OCI-LY7 (cell line): Measurements from ENCODE around the gene MDGA2. TPM values are rescaled to one million over a fixed set of nuclear protein-coding genes. Genes with fewer than 3 reads are reported as not detected.

Source experiments
- BruUV-seq: library from RNA; stranded (reverse); fragments of 400-500 nt; replicated peaks from 2 replicates; lab custom pipeline; 2021; lab: Mats Ljungman, UMichigan
- CTCF ChIA-PET: fragments of 300-600 bp; sonication (Branson Sonifier 250); formaldehyde crosslinking; loops from one replicate; lab custom pipeline; 2022; ENCODE audit warnings: antibody characterized with exemption; ENCODE audit not compliant: unreplicated experiment; lab: Charles Lee
- POLR2A ChIA-PET: fragments of 300-600 bp; sonication (Branson Sonifier 250); formaldehyde crosslinking; loops from one replicate; lab custom pipeline; 2022; ENCODE audit warnings: antibody characterized with exemption; lab: Charles Lee
- DNase-seq: peaks from one replicate; pipeline ENCODE4 v3.0.0-alpha.2; 2015; ENCODE audit warnings: low spot score
- H2AFZ ChIP-seq: fragments of 200-600 bp; sonication (generic), shearing (Covaris generic); 2 replicates; pipeline ENCODE4 v1.6.1; 2014; ENCODE audit warnings: mild to moderate bottlenecking, antibody characterized with exemption, low read length, moderate library complexity
- H3K27ac ChIP-seq: fragments of 200-600 bp; sonication (generic); 2 replicates; pipeline ENCODE4 v1.5.1; 2014; ENCODE audit warnings: mixed run types, low read depth, mild to moderate bottlenecking, moderate library complexity, low read length, inconsistent platforms; ENCODE audit not compliant: poor library complexity, severe bottlenecking
- H3K36me3 ChIP-seq: fragments of 200-600 bp; sonication (generic); 2 replicates; pipeline ENCODE4 v1.6.1; 2014; ENCODE audit warnings: mild to moderate bottlenecking, antibody characterized with exemption, low read length, moderate library complexity, mixed read lengths; ENCODE audit not compliant: insufficient read depth
- H3K4me1 ChIP-seq: fragments of 200-600 bp; sonication (generic); 2 replicates; pipeline ENCODE4 v1.5.1; 2014; ENCODE audit warnings: mild to moderate bottlenecking, low read length; ENCODE audit not compliant: insufficient read depth, poor library complexity, severe bottlenecking
- H3K4me2 ChIP-seq: fragments of 200-600 bp; sonication (generic); 2 replicates; pipeline ENCODE4 v1.6.1; 2014; ENCODE audit warnings: mild to moderate bottlenecking, low read length
- H3K4me3 ChIP-seq: fragments of 200-600 bp; sonication (generic); 2 replicates; pipeline ENCODE4 v1.5.1; 2014; ENCODE audit warnings: mild to moderate bottlenecking, low read depth, low read length; ENCODE audit not compliant: poor library complexity, severe bottlenecking
- H3K79me2 ChIP-seq: fragments of 200-600 bp; sonication (generic); 2 replicates; pipeline ENCODE4 v1.6.1; 2016; ENCODE audit warnings: low read depth, mild to moderate bottlenecking, low read length, moderate library complexity, mixed read lengths; ENCODE audit not compliant: insufficient read depth
- H3K9me2 ChIP-seq: fragments of 200-600 bp; sonication (generic); 2 replicates; pipeline ENCODE4 v1.6.1; 2016; ENCODE audit warnings: mild to moderate bottlenecking, low read length, mixed read lengths; ENCODE audit not compliant: insufficient read depth
- H3K9me3 ChIP-seq: fragments of 200-600 bp; sonication (generic); 2 replicates; pipeline ENCODE4 v1.6.1; 2014; ENCODE audit warnings: mild to moderate bottlenecking, mixed run types, low read length, mixed read lengths
- H4K20me1 ChIP-seq: fragments of 200-600 bp; sonication (generic); 2 replicates; pipeline ENCODE4 v1.6.1; 2014; ENCODE audit warnings: mild to moderate bottlenecking, antibody characterized with exemption, low read length, moderate library complexity, mixed read lengths; ENCODE audit not compliant: insufficient read depth
- CTCF ChIP-seq: fragments of 200-600 bp; sonication (generic); conservative IDR thresholded peaks from 2 replicates; pipeline ENCODE4 v1.5.1; 2014; ENCODE audit warnings: mild to moderate bottlenecking, antibody characterized with exemption, low read length, moderate library complexity, mixed read lengths
- EZH2phosphoT487 ChIP-seq: fragments of 200-600 bp; sonication (generic); IDR thresholded peaks from 2 replicates; pipeline ENCODE4 v1.6.1; 2018; ENCODE audit warnings: low read depth, borderline replicate concordance, mild to moderate bottlenecking, mixed run types, antibody characterized with exemption, low read length, moderate library complexity, mixed read lengths
- intact Hi-C: fragments of 100-400 bp; cut with micrococcal nuclease; formaldehyde crosslinking; loops from one replicate; pipeline ENCODE4 v1.10.0; 2022; ENCODE audit not compliant: unreplicated experiment
- total RNA-seq, 2 experiments: library from RNA; depleted of rRNA in 1 of 2; stranded (reverse); fragments of >200 nt in 1 of 2; shearing (Covaris generic) in 1 of 2; gene quantifications; 2 replicates each; pipeline ENCODE4 v1.2.3, GENCODE V29; 2014 to 2022

MDGA2 gene
- total RNA-seq, 2 experiments from 2014 or later = not detected

- no peak for DNase-seq
- no peaks in the 10 kb centered on the region for H3K79me2 ChIP-seq
- CTCF ChIA-PET = no interaction called here
- no peaks in the 10 kb centered on the region for H3K9me2 ChIP-seq
- no peak overlapping the region for H3K4me2 ChIP-seq
- no TSS peak for BruUV-seq
- POLR2A ChIA-PET = interaction anchor here (0.6 kb wide), 1 partner anchor 170 kb away, joined by 3 read pairs; no protein-coding TSS in a partner anchor
- H4K20me1 ChIP-seq = no peaks in the 10 kb centered on the region
- no peak overlapping the region for H3K27ac ChIP-seq
- H3K9me3 ChIP-seq = no peaks in the 10 kb centered on the region
- intact Hi-C loops = no loop called here
- TF ChIP-seq CTCF (no peak), EZH2phosphoT487 (no peak)
- H3K36me3 ChIP-seq = no peaks in the 10 kb centered on the region
- no peaks in the 10 kb centered on the region for H3K4me1 ChIP-seq
- no peak overlapping the region for H2AFZ ChIP-seq
- no peak overlapping the region for H3K4me3 ChIP-seq
Observed at GRCh38 chr14:47435331-47435965, 240.0 kb downstream of the MDGA2 start.

- H3K4me3 ChIP-seq = no peak overlapping the region
- H3K79me2 ChIP-seq = no peaks in the 10 kb centered on the region
- H4K20me1 ChIP-seq = no peaks in the 10 kb centered on the region
- POLR2A ChIA-PET = no interaction called here
- no peaks in the 10 kb centered on the region for H3K9me3 ChIP-seq
- no peaks in the 10 kb centered on the region for H3K4me1 ChIP-seq
- no peak for TF ChIP-seq CTCF
- no peak for TF ChIP-seq EZH2phosphoT487
- CTCF ChIA-PET = no interaction called here
- no peak overlapping the region for H3K4me2 ChIP-seq
- BruUV-seq = no TSS peak
- DNase-seq = no peak
- H3K36me3 ChIP-seq = no peaks in the 10 kb centered on the region
- no peaks in the 10 kb centered on the region for H3K9me2 ChIP-seq
- H3K27ac ChIP-seq = no peak overlapping the region
- intact Hi-C loops = no loop called here
- H2AFZ ChIP-seq = no peak overlapping the region
Observed at GRCh38 chr14:47427629-47428028, 247.8 kb downstream of the MDGA2 start.

- no peaks in the 10 kb centered on the region for H3K9me2 ChIP-seq
- H3K4me3 ChIP-seq = no peak overlapping the region
- POLR2A ChIA-PET = interaction anchor here (0.9 kb wide), 1 partner anchor 8 kb away, joined by 3 read pairs; no protein-coding TSS in a partner anchor
- H2AFZ ChIP-seq = no peak overlapping the region
- H4K20me1 ChIP-seq = no peaks in the 10 kb centered on the region
- CTCF ChIA-PET = no interaction called here
- H3K4me1 ChIP-seq = no peaks in the 10 kb centered on the region
- H3K4me2 ChIP-seq = no peak overlapping the region
- H3K36me3 ChIP-seq = no peaks in the 10 kb centered on the region
- no peaks in the 10 kb centered on the region for H3K9me3 ChIP-seq
- no TSS peak for BruUV-seq
- TF ChIP-seq CTCF (no peak), EZH2phosphoT487 (no peak)
- intact Hi-C loops = no loop called here
- no peak for DNase-seq
- no peaks in the 10 kb centered on the region for H3K79me2 ChIP-seq
- H3K27ac ChIP-seq = no peak overlapping the region
Observed at GRCh38 chr14:47425302-47425701, 250.1 kb downstream of the MDGA2 start.
